DOHH2 (cell line): Measurements from ENCODE around the gene ABHD14A.

Source experiments
- H3F3A ChIP-seq: fragments of 200-600 bp; sonication (generic), shearing (Covaris generic); 2 replicates; pipeline ENCODE4 v1.6.0; 2016; ENCODE audit warnings: antibody characterized with exemption, mild to moderate bottlenecking; ENCODE audit not compliant: control insufficient read depth, insufficient read depth
- H3K27ac ChIP-seq: fragments of 200-600 bp; sonication (generic); 2 replicates; pipeline ENCODE4 v1.5.1; 2014; ENCODE audit warnings: low read depth, mild to moderate bottlenecking, low read length, moderate library complexity
- H3K27me3 ChIP-seq: fragments of 200-600 bp; sonication (generic); 2 replicates; pipeline ENCODE4 v1.6.1; 2014; ENCODE audit warnings: mild to moderate bottlenecking, low read length, mixed read lengths; ENCODE audit not compliant: control insufficient read depth
- H3K36me3 ChIP-seq: fragments of 200-600 bp; sonication (generic); 2 replicates; pipeline ENCODE4 v1.6.1; 2014; ENCODE audit warnings: mild to moderate bottlenecking, low read length, moderate library complexity, mixed read lengths; ENCODE audit not compliant: control insufficient read depth
- H3K4me1 ChIP-seq: fragments of 200-600 bp; sonication (generic); 2 replicates; pipeline ENCODE4 v1.6.1; 2014; ENCODE audit warnings: mild to moderate bottlenecking, low read length, mixed read lengths; ENCODE audit not compliant: control insufficient read depth
- H3K4me2 ChIP-seq: fragments of 200-600 bp; sonication (generic); 2 replicates; pipeline ENCODE4 v1.6.0; 2014; ENCODE audit warnings: mild to moderate bottlenecking, low read length, moderate library complexity
- H3K4me3 ChIP-seq: fragments of 200-600 bp; sonication (generic); 2 replicates; pipeline ENCODE4 v1.5.1; 2014; ENCODE audit warnings: mild to moderate bottlenecking, low read length, mixed read lengths
- H3K79me2 ChIP-seq: fragments of 200-600 bp; sonication (generic); 2 replicates; pipeline ENCODE4 v1.6.1; 2014; ENCODE audit warnings: mild to moderate bottlenecking, low read length, mixed read lengths; ENCODE audit not compliant: control insufficient read depth
- H3K9me2 ChIP-seq: fragments of 200-600 bp; sonication (generic); replicated peaks from 2 replicates; pipeline ENCODE4 v1.6.1; 2014; ENCODE audit warnings: mild to moderate bottlenecking, low read length, mixed read lengths; ENCODE audit not compliant: control insufficient read depth
- H3K9me3 ChIP-seq: fragments of 200-600 bp; sonication (generic); 2 replicates; pipeline ENCODE4 v1.6.1; 2014; ENCODE audit warnings: antibody characterized with exemption, low read length, mixed read lengths; ENCODE audit not compliant: control insufficient read depth, insufficient read depth
- H4K20me1 ChIP-seq: fragments of 200-600 bp; sonication (generic); 2 replicates; pipeline ENCODE4 v1.6.0; 2014; ENCODE audit warnings: low read depth, mild to moderate bottlenecking, antibody characterized with exemption, low read length, moderate library complexity; ENCODE audit not compliant: control insufficient read depth, insufficient read depth
- EZH2phosphoT487 ChIP-seq: fragments of 200-600 bp; sonication (generic); IDR thresholded peaks from 2 replicates; pipeline ENCODE4 v1.6.1; 2017; ENCODE audit warnings: borderline replicate concordance, mild to moderate bottlenecking, antibody characterized with exemption, low read length, moderate library complexity, mixed read lengths
- TF ChIP-seq, protein P1 (sequence below): fragments of 200-600 bp; sonication (generic); IDR thresholded peaks from one replicate; pipeline ENCODE4 v1.5.1; 2014; ENCODE audit warnings: antibody characterized with exemption, mild to moderate bottlenecking, low read depth, low read length; ENCODE audit not compliant: poor library complexity, severe bottlenecking

ABHD14A gene

DNA sequence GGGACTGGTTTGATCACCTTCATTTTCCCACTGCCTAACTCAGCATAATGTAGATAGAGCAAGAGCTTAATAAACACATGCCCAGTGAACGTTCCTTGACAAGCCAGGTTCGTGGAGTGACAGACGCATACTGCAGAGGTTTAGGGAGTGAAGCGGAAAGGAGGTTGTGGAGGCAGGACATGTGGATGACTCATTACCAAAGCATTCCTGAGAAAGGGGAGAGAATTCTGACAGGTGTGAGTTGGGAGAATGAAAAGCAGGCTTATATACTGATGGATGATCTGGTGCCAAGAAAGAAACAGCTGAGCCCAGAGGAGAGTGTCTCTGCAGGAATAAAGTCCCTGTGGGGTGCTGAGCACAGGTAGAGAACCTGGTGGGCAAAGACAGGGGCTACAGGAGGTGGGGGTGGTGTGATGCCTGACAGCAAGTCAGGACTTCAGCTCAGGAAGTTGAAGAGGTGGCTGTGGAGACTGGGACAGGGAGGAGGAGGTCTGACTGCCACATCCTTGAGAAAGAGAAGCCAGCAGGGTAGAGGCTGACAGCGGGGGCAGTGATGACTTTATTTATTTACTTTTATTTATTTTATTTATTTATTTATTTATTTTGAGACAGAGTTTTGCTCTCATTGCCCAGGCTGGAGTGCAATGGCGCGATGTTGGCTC, 23.2 kb downstream of the ABHD14A start:
- H3K79me2 ChIP-seq = peaks cover 24% of the 10 kb centered on the region
- peaks cover 10% of the 10 kb centered on the region for H3K27me3 ChIP-seq
- TF ChIP-seq, protein P1, sequence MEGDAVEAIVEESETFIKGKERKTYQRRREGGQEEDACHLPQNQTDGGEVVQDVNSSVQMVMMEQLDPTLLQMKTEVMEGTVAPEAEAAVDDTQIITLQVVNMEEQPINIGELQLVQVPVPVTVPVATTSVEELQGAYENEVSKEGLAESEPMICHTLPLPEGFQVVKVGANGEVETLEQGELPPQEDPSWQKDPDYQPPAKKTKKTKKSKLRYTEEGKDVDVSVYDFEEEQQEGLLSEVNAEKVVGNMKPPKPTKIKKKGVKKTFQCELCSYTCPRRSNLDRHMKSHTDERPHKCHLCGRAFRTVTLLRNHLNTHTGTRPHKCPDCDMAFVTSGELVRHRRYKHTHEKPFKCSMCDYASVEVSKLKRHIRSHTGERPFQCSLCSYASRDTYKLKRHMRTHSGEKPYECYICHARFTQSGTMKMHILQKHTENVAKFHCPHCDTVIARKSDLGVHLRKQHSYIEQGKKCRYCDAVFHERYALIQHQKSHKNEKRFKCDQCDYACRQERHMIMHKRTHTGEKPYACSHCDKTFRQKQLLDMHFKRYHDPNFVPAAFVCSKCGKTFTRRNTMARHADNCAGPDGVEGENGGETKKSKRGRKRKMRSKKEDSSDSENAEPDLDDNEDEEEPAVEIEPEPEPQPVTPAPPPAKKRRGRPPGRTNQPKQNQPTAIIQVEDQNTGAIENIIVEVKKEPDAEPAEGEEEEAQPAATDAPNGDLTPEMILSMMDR = no peak
- no peak for TF ChIP-seq EZH2phosphoT487
- H4K20me1 ChIP-seq = peaks cover 5% of the 10 kb centered on the region; the same call in 1 of the 2 replicates
- no peak overlapping the region for H3K4me2 ChIP-seq
- H3F3A ChIP-seq = peaks cover 21% of the 10 kb centered on the region
- no peak overlapping the region for H3K27ac ChIP-seq
- peaks cover 25% of the 10 kb centered on the region for H3K36me3 ChIP-seq
- peaks cover 31% of the 10 kb centered on the region for H3K4me1 ChIP-seq
- H3K4me3 ChIP-seq = no peak overlapping the region
- no peaks in the 10 kb centered on the region for H3K9me3 ChIP-seq
- no peaks in the 10 kb centered on the region for H3K9me2 ChIP-seq

DNA sequence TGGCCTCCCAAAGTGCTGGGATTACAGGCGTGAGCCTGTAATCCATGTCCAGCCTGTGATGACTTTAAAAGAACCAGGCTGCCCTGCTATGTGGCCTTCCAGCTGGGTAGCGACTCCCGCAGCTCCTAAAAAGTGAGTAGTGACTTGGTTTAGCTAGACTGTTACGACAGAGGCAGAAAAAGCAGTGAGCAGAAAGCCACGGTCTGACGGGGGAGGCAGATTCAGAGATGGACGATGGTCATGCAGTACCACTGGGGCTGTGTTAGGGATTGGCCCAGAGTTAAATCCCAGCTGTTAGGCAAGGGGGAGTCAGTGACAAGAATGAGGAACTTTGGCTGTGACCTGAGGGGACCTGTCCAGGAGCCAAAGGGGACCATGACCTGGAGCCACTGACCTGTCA, 23.9 kb downstream of the ABHD14A start:
- H3K4me1 ChIP-seq = peaks cover 26% of the 10 kb centered on the region
- H3K27ac ChIP-seq = no peak overlapping the region
- no peak overlapping the region for H3K4me3 ChIP-seq
- H3K79me2 ChIP-seq = peaks cover 20% of the 10 kb centered on the region
- H3K9me2 ChIP-seq = no peaks in the 10 kb centered on the region
- no peak for TF ChIP-seq EZH2phosphoT487
- TF ChIP-seq, protein P1 = no peak
- H3K4me2 ChIP-seq = no peak overlapping the region
- H3K9me3 ChIP-seq = no peaks in the 10 kb centered on the region
- peaks cover 10% of the 10 kb centered on the region for H3K27me3 ChIP-seq
- H3K36me3 ChIP-seq = peaks cover 19% of the 10 kb centered on the region
- H4K20me1 ChIP-seq = peaks cover 5% of the 10 kb centered on the region; the same call in 1 of the 2 replicates
- H3F3A ChIP-seq = peaks cover 17% of the 10 kb centered on the region

DNA sequence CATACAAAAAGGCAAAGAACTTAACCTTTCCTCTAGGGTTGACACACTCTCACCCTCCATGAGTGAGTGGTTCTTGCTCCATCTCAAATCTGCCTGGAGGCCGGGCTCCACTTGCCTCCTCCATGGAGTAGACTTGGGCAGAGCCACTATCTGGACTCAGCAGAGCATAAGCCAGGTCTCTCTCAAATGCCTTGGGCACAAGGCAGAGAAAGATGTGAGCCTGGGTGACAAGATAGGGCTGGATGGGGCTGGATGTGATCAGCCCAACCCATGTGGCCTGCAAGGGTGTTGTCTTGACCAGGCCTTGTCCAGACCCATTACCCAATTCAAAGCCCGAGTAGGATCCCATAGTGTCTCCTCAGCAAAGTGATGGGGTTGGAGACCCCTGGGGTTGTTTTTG, 25.0 kb downstream of the ABHD14A start:
- Histone ChIP-seq H3K9me3 (no peaks in the 10 kb centered on the region), H3F3A (peaks cover 7% of the 10 kb centered on the region), H3K27me3 (peaks cover 10% of the 10 kb centered on the region), H3K9me2 (no peaks in the 10 kb centered on the region), H3K4me1 (peaks cover 15% of the 10 kb centered on the region), H3K79me2 (peaks cover 9% of the 10 kb centered on the region), H3K4me3 (no peak overlapping the region), H3K27ac (no peak overlapping the region), H3K36me3 (peaks cover 8% of the 10 kb centered on the region), H3K4me2 (no peak overlapping the region), H4K20me1 (0 out of 2 replicates have a peak, but pooled peaks cover under 1% of the 10 kb centered on the region)
- TF ChIP-seq, protein P1 = no peak
- no peak for TF ChIP-seq EZH2phosphoT487
